ENCODE data around the gene ADPRH.

DNA sequence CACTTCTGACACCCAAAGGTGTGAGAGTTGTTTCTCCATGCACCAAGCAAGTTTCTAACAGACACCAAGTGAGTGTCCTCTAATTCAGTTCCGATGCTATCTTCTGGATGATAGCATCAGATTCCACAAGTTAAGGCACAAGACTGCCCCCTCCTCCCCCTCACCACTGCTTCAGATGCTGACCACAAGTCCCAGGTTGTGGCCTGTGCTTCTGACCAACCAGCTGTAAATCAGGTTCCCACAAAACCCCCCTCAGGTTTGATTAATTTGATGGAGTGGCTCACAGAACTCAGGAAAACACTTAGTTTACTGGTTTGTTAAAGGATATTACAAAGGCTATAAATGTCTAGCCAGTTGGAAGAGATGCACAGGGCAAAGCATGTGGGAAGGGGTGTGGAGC lies 11.4 kb downstream of the ADPRH start:
- TF ChIP-seq, protein P1, sequence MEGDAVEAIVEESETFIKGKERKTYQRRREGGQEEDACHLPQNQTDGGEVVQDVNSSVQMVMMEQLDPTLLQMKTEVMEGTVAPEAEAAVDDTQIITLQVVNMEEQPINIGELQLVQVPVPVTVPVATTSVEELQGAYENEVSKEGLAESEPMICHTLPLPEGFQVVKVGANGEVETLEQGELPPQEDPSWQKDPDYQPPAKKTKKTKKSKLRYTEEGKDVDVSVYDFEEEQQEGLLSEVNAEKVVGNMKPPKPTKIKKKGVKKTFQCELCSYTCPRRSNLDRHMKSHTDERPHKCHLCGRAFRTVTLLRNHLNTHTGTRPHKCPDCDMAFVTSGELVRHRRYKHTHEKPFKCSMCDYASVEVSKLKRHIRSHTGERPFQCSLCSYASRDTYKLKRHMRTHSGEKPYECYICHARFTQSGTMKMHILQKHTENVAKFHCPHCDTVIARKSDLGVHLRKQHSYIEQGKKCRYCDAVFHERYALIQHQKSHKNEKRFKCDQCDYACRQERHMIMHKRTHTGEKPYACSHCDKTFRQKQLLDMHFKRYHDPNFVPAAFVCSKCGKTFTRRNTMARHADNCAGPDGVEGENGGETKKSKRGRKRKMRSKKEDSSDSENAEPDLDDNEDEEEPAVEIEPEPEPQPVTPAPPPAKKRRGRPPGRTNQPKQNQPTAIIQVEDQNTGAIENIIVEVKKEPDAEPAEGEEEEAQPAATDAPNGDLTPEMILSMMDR (IDR thresholded peaks at IDR 0.05): no peak
- no peak for TF ChIP-seq POLR2A (IDR thresholded peaks at IDR 0.05)

Data from esophagus squamous epithelium (tissue), 4 donors.